22Rv1 (cell line): ENCODE data around the gene ENAH.
A peak's percentile ranks its signal among the peaks of the same experiment; 100 is the strongest.

Source experiments
- H3K27ac ChIP-seq: fragments of 450-650 bp; 2 replicates; pipeline ENCODE4 v1.5.1; 2017
- ZFX ChIP-seq: fragments of 450-650 bp; IDR thresholded peaks from 2 replicates; pipeline ENCODE4 v1.6.1; 2017; ENCODE audit warnings: antibody characterized with exemption, borderline replicate concordance
- TF ChIP-seq, protein P1 (sequence below): fragments of 450-650 bp; IDR thresholded peaks from 2 replicates; pipeline ENCODE4 v1.5.1; 2017; ENCODE audit warnings: mild to moderate bottlenecking

Gene ENAH

DNA sequence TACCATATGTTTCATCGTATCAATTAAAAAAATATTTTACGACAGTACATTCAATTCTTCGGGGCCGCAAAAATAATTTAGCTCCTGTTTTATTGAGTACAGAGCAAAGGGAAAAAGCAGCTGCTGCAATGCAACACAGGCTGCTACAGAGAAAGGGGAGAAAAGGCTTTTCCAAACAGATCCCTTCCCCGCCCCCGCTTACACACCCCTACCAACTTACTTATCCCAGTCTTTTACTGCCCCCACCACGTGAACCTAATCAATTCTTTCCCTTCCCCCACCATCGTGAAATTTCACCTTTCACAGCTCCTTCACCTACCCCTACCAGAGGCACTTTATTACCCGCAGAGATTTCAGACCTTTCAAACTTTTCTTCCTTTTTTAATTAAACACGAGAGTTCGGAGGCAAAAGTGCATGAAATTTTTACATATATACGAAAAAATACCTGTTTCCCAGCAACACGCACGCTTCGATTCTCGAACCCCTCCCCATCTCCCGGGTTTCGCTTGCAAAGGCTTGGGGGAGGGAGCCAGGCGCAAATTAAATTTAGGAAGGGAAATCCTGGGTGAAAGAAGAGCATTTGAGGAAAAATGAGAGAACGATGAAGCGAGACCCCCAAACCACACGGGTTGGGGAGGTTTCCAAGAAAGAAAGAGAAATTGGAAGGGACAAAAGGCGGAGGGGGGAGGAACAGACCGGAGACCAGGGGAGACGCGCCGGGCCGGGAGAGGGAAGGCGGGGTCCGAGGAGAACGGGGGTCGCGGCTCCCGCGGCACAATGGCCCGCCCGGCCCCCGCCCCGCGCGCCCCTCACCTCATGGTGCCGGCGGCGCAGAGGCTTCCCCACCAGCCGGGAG lies 823 bp downstream of the ENAH start:
- H3K27ac ChIP-seq = peak overlapping the region; percentile 79
- no peak for TF ChIP-seq ZFX
- TF ChIP-seq, protein P1, sequence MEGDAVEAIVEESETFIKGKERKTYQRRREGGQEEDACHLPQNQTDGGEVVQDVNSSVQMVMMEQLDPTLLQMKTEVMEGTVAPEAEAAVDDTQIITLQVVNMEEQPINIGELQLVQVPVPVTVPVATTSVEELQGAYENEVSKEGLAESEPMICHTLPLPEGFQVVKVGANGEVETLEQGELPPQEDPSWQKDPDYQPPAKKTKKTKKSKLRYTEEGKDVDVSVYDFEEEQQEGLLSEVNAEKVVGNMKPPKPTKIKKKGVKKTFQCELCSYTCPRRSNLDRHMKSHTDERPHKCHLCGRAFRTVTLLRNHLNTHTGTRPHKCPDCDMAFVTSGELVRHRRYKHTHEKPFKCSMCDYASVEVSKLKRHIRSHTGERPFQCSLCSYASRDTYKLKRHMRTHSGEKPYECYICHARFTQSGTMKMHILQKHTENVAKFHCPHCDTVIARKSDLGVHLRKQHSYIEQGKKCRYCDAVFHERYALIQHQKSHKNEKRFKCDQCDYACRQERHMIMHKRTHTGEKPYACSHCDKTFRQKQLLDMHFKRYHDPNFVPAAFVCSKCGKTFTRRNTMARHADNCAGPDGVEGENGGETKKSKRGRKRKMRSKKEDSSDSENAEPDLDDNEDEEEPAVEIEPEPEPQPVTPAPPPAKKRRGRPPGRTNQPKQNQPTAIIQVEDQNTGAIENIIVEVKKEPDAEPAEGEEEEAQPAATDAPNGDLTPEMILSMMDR = no peak

DNA sequence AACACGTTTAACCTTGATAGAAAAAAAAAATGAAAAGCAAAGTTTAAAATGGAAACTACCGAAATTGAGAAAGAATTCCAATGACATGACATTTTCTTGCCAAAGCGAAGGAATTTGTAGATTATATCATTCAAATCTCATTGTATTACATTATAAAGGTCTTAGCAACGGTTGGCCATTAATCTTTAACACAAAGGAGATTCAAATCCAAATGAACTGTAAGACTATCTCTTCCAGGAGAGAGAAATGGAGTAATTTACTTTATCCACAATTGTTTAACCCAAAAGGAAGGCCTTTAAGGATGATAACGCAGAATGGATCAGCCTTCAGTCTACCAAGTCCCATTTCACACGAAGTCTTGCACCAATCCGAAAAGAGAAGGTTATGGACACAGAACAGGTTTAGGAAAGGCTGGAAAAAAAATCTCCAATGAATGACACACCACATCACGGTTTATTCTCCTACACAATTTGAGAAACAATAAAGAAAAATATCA lies 1.5 kb downstream of the ENAH start:
- H3K27ac ChIP-seq = no peak overlapping the region
- TF ChIP-seq, protein P1 = no peak
- no peak for TF ChIP-seq ZFX

DNA sequence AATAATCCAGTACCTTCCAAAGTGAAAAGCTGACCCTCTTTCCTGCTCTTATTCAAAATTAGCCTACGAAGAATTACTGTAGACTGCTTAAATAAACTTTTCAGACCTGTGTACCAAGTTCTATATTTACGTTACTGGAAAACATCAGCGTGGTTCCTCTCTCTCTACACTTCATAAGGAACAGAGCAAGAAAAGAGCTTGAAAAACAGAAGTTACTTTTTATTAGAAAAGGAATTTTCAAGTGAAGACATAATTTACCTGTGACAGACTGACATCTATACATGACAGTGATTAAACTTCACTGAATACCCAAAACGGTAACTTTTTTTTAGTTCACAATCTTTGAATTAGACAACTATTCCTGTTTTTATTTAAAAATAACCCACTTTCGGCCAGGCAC lies 2.7 kb downstream of the ENAH start:
- no peak overlapping the region for H3K27ac ChIP-seq
- TF ChIP-seq ZFX = no peak
- TF ChIP-seq, protein P1 = no peak

DNA sequence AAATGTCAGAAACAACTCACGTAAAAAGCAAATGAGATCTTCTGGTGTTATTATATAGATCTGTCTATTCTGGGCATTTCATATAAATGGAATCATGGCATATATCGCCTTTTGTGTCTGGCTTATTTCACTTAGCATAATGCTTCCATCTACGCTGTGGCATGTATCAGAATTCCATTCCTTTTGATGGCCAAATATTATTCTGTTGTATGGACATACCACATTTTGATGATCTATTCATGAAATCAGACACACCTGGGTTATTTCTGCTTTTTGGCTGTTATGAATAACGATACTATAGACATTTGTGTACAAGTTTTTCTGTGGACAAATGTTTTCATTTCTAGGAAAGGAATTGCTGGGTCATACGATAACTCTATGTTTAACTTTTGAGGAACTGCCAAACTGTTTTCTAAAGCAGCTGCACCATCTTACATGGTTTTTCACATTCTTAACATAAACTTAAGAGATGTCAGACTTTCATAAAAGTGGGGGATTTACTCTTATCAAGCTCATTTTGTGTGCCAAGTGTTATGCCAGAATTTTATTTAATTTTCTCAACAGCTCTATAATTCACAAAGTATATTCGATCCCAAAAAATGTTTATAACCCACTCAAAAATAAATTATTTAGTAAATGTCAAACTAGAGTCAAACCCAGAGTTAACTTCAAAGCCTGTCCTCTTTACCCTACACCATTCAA lies 7.6 kb downstream of the ENAH start:
- TF ChIP-seq ZFX = no peak
- TF ChIP-seq, protein P1 = no peak
- no peak overlapping the region for H3K27ac ChIP-seq

- H3K27ac ChIP-seq = no peak overlapping the region
Observed at GRCh38 chr1:225644666-225645065, 8.3 kb downstream of the ENAH start.

GRCh38 chr1:225642177-225642576 lies 10.7 kb downstream of the ENAH start:
- TF ChIP-seq, protein P1 = no peak
- TF ChIP-seq ZFX = no peak
- H3K27ac ChIP-seq = no peak overlapping the region

More at GRCh38 chr1:225644666-225645065, 8.3 kb downstream of the ENAH start:
- TF ChIP-seq, protein P1 = no peak
- TF ChIP-seq ZFX = no peak

DNA sequence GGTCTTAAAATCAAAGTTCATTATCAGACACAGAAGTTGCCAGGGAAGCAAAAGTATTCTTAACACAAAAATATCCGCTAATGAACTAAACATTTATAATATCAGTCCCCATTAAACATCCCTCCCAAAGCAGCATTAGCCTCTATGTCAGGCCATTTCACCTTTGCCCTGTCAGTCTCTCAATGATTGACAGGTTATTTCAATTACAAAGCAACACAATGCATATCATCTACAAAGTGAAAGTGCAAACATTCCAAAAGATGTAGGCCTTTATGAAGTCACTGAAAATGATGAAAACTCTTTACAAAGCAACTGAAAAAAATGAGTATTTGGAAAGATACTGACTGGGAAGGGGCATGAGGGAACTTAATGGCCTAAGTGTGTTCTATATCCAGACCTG lies 14.1 kb downstream of the ENAH start:
- TF ChIP-seq, protein P1 = no peak
- TF ChIP-seq ZFX = no peak
- H3K27ac ChIP-seq = no peak overlapping the region
